NCI-H2107 treated with DMSO at 0.1 percent for 48 hours (cell line): Measurements from ENCODE around the gene CPSF4L.

ENCODE experiments used
- DNase-seq: peaks from one replicate; lab custom pipeline; 2025; ENCODE audit not compliant: unreplicated experiment; lab: John Stamatoyannopoulos, UW

CPSF4L gene

DNA sequence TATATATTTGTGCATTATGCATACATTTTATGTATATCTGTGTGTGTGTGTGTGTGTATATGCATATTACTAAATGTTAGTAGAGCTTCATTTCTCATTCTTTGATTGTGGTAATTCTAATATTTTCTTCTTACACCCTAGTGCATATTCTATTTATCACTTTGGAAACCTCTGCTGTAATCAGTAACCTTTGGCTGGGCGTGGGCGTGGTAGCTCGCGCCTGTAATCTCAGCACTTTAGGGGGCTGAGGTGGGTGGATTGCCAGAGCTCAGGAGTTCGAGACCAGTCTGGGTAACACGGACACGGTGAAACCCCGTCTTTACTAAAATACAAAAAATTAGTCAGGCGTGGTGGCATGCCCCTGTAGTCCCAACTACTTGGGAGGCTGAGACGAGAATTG lies 26.9 kb downstream of the CPSF4L start:
- DNase-seq = no peak

GRCh38 chr17:73232587-73233373 lies 28.9 kb downstream of the CPSF4L start:
- DNase-seq = no peak

DNA sequence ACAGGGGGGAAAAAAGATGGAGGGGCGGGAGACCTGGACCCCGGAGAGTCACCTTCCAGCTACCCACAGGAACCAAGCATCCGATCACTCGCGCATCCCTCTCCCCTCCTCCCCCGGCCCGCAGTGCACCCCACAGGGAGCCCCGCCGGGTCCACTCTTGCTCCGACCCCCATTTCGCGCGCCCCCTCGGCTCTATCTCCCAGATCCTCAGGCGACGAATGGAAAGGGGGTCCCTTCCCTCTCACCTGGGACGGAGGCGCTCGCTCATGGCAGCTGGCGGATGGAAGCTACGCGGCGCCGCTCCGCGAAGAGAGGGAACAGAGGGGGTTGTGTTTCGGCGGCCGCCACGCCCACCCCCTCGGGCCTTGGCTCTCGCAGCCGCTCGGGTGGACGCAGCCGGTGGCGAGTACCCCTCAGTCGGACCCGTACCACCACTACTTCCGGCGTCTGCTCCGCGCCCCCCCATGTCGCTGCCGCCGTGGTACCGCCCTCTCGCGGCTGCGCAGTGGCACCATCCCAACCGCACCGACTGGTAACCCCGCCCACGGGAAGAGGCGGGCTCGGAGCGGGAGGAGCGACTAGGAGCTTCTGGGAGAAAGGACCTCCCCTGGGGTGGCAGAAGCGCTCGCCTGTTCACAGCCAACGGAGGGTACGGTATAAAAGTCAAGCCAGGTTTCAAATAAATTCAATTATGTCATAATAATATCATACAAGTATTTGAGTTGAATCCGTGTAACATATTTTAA lies 29.7 kb downstream of the CPSF4L start:
- DNase-seq = peak; percentile 82

DNA sequence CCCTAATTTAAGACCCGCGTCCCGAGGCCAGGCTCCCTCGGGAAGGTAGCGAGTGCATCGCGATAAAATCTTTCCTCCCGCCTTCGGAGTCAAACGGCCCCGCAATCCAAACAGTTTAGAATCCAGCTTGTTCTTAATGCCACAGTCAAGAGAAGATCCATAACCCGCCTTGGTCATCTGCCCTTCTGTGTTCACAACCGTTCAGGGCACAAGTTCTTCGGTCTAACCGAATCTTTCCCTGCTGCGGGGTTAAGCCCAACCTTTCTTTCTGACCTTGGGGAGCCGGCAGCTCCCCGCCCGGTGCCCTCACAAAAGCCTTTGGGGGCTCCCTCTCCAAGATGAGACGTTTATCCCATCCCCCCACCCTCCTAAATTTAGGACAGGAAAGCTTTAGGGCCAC lies 30.3 kb downstream of the CPSF4L start:
- DNase-seq = no peak

- no peak for DNase-seq
These were observed 31.6 kb downstream of the CPSF4L start for GRCh38 chr17:73230088-73230487.

- peak; percentile 20 for DNase-seq
These were observed 32.9 kb downstream of the CPSF4L start for GRCh38 chr17:73228748-73229236.

- no peak for DNase-seq
These were observed 33.7 kb downstream of the CPSF4L start for GRCh38 chr17:73227944-73228343.

DNA sequence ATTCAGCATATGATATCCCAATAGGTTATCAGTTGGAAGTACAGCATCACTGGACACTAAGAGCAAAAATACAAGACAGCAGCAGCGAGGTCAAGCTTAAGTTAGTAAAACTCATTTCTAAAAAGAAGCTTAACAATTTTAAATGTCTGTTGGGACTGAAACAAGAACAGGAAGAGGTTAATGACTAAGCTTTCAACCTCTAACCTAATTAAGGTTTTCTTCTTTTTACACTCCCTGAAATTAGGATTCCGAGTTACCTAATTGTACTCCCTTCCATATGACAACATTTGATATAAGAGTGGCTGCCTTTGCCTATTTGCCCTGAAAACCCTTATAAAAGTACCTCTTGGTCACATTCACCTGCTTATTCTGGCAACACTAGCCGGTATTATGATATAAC lies 34.3 kb downstream of the CPSF4L start:
- DNase-seq = no peak

GRCh38 chr17:73226556-73227172 lies 35.0 kb downstream of the CPSF4L start:
- DNase-seq = no peak

DNA sequence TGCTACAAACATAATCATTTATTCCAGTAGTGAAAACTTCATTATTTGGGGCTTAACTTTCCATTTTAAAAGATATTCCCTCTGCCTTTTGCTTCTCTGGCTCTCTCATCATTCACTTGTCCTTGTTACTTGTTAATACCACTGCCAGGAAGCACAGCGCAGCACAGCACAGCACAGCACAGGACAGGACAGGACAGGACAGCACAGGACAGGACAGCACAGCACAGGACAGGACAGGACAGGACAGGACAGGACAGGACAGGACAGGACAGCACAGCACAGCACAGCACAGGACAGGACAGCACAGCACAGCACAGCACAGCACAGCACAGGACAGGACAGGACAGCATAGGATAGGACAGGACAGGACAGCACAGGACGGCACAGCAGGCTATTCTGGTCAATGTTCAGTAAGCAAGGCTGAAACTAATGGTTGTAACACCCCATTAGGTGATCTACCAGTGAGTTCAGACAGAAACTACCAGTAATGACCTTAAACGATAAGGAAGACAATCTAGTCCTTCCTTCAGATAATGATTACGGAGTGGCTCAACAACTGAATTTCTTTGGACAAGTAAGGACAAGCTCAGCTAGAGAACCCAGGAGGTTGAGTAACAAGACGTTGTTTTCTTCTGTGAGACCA lies 36.9 kb downstream of the CPSF4L start:
- no peak for DNase-seq

GRCh38 chr17:73224237-73224636 lies 37.4 kb downstream of the CPSF4L start:
- DNase-seq = no peak

DNA sequence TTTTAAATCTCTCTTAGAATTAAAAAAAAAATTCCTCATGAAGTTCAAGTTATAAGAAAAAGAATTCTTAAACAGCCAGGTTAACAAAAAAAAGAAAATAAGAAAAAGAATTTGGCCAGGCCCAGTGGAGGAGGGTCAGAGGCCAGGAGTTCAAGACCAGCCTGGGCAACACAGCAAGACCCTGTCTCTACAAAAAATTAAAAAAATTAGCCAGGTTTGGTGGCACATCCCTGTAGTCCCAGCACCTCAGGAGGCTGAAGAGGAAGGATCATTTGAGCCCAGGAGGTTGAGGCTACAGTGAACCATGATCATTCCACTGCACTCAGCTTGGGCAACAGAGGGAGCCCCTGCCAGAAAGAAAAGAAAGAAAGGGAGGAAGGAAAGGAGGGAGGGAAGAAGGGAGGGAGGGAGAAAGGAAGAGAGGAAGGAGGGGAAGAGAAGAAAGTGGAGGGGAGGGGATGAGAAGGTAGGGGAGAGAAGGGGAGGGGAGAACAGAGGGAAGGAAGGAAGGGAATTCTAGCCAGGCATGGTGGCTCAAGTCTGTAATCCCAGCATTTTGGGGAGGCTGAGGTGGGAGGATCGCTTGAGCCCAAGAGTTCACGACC lies 38.0 kb downstream of the CPSF4L start:
- DNase-seq = no peak

GRCh38 chr17:73215447-73215846 lies 46.2 kb downstream of the CPSF4L start:
- no peak for DNase-seq

DNA sequence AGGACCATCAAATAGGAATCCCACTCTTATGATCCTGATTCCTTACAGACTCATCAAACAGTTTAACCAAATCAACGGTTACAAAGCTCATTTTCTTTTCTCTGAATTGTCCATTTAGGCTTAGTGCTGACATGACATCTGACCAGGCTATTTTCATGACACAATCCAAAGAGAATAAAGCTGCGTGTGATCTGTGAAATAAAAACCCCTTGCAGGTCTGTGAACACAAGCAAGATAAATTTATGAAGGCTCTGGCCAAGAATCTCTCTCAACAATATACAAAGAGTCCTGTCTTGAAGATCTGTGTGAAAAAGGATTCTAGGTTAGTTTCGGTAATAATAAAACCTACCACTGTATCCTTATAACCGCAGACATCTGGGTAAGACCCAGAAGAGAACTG lies 46.8 kb downstream of the CPSF4L start:
- DNase-seq = no peak

DNA sequence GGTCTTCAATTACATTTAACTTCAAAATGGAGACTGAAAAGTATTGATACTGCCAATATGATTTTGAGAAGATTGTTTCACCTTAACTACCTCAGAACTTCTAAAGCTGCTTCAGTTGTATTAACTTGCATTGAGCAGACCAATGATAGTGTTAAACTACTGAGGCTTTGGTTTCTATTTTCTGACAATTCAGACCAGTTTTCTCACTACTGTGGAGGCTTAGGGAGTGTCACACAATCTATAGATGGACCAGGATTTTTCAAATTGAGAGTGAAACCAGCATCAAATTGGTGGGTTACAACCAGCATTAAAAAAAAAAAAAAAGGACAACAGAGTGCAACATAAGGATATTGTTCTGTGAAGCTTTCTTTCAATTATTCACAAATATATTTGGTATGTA lies 47.7 kb downstream of the CPSF4L start:
- DNase-seq = no peak

- DNase-seq = no peak
These were observed 49.9 kb downstream of the CPSF4L start for GRCh38 chr17:73211745-73212144.

DNA sequence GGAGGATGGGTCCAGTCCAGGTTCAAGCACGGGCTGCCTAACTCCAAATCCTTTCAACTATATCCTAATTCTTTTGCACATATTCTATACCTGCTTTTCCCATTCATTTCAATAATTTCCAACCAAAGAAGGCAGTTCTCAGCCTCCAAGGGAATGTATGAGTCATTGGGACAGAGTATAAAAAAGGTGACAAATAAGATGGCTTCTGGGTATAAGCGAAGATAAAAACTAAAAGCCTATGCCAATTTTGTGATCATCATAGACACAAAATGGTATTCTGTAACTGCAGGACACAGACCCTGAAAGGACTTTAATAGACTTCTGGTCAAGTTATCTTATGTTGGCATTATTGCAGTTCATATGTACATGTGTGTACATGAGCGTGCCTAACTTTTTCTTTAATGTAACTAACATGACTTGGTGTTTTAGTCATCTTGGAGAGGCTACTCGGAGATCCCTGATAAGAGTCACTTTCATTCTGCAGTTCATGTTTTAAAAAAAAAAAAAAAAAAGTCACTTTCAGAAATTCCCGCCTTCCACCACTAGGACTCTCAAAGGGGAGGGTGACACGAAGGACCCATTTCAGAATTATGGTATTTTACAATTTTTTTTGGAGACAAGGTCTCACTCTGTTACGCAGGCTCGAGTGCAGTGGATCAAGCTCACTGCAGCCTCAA lies 51.5 kb downstream of the CPSF4L start:
- DNase-seq = no peak

DNA sequence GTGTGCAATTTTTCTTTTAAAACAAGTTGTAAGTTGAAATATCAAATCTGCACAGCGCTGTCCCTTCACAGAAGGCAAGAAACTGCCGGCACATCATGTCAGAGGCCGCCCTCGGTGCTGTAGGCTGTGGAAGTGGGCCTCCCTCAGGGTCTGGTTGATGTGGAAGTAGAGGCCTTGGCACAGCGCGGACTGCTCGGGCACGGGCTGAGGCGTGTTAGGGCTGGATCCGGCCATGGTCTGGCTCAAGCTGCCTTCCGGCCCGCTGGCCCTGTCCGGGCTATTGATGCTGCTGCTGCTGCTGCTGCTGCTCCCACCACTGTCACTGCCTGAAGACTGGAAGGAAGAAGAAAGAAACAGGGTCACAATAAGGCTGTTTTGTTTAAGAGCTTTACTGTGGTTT lies 52.2 kb downstream of the CPSF4L start:
- no peak for DNase-seq

GRCh38 chr17:73208139-73208827 lies 53.4 kb downstream of the CPSF4L start:
- no peak for DNase-seq

- DNase-seq = peak; percentile 59
These were observed 56.2 kb downstream of the CPSF4L start for GRCh38 chr17:73205459-73205961.
